Limb (tissue), 2 donors: ENCODE data around the gene MPP3.

Experiments
- DNase-seq, 2 donors: peaks; one replicate each; pipeline ENCODE4 v3.0.0-alpha.2; 2016; ENCODE audit errors: extremely low spot score in 2 of 2

MPP3 gene

GRCh38 chr17:43832168-43832975 is 574 bp downstream of the MPP3 start:
- no peak for DNase-seq

- no peak for DNase-seq
Measured at GRCh38 chr17:43831633-43832032, 1.3 kb downstream of the MPP3 start.

- no peak for DNase-seq
Measured at GRCh38 chr17:43830510-43831140, 2.3 kb downstream of the MPP3 start.

- DNase-seq, result no peak
Measured at GRCh38 chr17:43829738-43830137, 3.2 kb downstream of the MPP3 start.

- no peak for DNase-seq
Measured at GRCh38 chr17:43827596-43827995, 5.3 kb downstream of the MPP3 start.

- DNase-seq, result no peak
Measured at GRCh38 chr17:43826206-43826605, 6.7 kb downstream of the MPP3 start.

GRCh38 chr17:43825567-43825966 is 7.4 kb downstream of the MPP3 start:
- no peak for DNase-seq

GRCh38 chr17:43823350-43824084 is 9.4 kb downstream of the MPP3 start:
- DNase-seq, result no peak

- DNase-seq, result no peak
Measured at GRCh38 chr17:43822570-43823190, 10.3 kb downstream of the MPP3 start.

GRCh38 chr17:43820759-43821158 is 12.2 kb downstream of the MPP3 start:
- DNase-seq, result no peak

- no peak for DNase-seq
Measured at GRCh38 chr17:43818966-43819365, 14.0 kb downstream of the MPP3 start.

GRCh38 chr17:43817826-43818225 is 15.1 kb downstream of the MPP3 start:
- DNase-seq, result no peak

GRCh38 chr17:43816336-43817320 is 16.3 kb downstream of the MPP3 start:
- no peak for DNase-seq

GRCh38 chr17:43814714-43815113 is 18.2 kb downstream of the MPP3 start:
- no peak for DNase-seq

- no peak for DNase-seq
Measured at GRCh38 chr17:43814026-43814425, 18.9 kb downstream of the MPP3 start.

GRCh38 chr17:43813386-43813785 is 19.6 kb downstream of the MPP3 start:
- DNase-seq, result no peak

GRCh38 chr17:43812396-43813265 is 20.3 kb downstream of the MPP3 start:
- DNase-seq, result no peak

- DNase-seq, result no peak
Measured at GRCh38 chr17:43810823-43811222, 22.1 kb downstream of the MPP3 start.

GRCh38 chr17:43810226-43810715 is 22.7 kb downstream of the MPP3 start:
- DNase-seq, result no peak

GRCh38 chr17:43809121-43809520 is 23.8 kb downstream of the MPP3 start:
- no peak for DNase-seq
